NB4 (cell line): ENCODE results near the gene ANTKMT.
A peak's percentile ranks its signal among the peaks of the same experiment; 100 is the strongest.

ENCODE experiments used
- DNase-seq: peaks from one replicate; pipeline ENCODE4 v3.0.0; 2010; ENCODE audit warnings: low read depth
- H3K4me3 ChIP-seq: one replicate; pipeline ENCODE4 v1.5.1; 2011; ENCODE audit warnings: mild to moderate bottlenecking, low read depth, low read length, moderate library complexity
- MAX ChIP-seq: IDR thresholded peaks from 2 replicates; pipeline ENCODE4 v1.6.1; 2011; ENCODE audit warnings: low read depth, low read length
- MYC ChIP-seq: IDR thresholded peaks from 2 replicates; pipeline ENCODE4 v1.6.1; 2011; ENCODE audit warnings: low read depth, low read length
- POLR2A ChIP-seq: IDR thresholded peaks from 2 replicates; pipeline ENCODE4 v1.6.1; 2011; ENCODE audit warnings: mild to moderate bottlenecking; ENCODE audit not compliant: insufficient read length; ENCODE audit errors: extremely low read depth
- TF ChIP-seq, protein P1 (sequence below): IDR thresholded peaks from one replicate; pipeline ENCODE4 v1.5.1; 2012; ENCODE audit warnings: low read depth, low read length

ANTKMT gene

DNA sequence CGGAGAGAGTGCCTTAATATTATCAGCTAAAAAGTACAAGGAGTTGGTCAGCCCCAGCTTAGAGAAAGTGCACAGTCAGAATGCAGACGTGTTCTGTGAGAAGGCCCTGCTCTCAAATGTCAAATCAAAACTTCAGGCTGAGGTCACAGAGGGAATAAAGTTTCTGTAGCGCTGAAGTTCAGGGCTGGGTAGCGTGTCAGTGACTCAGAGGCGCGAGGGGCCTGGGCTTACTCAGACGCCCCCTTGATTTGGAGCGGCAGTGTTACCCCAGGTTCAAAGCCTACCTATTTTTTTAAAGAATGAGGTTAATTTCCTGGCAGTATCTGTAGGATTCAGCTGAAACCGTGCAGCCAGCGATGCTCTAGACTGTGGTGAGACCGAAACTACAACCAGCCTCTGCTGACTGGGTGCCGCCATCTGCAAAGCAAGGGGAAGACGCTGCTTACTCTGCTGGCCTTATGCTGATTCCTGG, 15.1 kb downstream of the ANTKMT start:
- no peak for TF ChIP-seq MYC
- no peak for TF ChIP-seq POLR2A
- TF ChIP-seq, protein P1, sequence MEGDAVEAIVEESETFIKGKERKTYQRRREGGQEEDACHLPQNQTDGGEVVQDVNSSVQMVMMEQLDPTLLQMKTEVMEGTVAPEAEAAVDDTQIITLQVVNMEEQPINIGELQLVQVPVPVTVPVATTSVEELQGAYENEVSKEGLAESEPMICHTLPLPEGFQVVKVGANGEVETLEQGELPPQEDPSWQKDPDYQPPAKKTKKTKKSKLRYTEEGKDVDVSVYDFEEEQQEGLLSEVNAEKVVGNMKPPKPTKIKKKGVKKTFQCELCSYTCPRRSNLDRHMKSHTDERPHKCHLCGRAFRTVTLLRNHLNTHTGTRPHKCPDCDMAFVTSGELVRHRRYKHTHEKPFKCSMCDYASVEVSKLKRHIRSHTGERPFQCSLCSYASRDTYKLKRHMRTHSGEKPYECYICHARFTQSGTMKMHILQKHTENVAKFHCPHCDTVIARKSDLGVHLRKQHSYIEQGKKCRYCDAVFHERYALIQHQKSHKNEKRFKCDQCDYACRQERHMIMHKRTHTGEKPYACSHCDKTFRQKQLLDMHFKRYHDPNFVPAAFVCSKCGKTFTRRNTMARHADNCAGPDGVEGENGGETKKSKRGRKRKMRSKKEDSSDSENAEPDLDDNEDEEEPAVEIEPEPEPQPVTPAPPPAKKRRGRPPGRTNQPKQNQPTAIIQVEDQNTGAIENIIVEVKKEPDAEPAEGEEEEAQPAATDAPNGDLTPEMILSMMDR: no peak
- no peak for TF ChIP-seq MAX
- DNase-seq: no peak

DNA sequence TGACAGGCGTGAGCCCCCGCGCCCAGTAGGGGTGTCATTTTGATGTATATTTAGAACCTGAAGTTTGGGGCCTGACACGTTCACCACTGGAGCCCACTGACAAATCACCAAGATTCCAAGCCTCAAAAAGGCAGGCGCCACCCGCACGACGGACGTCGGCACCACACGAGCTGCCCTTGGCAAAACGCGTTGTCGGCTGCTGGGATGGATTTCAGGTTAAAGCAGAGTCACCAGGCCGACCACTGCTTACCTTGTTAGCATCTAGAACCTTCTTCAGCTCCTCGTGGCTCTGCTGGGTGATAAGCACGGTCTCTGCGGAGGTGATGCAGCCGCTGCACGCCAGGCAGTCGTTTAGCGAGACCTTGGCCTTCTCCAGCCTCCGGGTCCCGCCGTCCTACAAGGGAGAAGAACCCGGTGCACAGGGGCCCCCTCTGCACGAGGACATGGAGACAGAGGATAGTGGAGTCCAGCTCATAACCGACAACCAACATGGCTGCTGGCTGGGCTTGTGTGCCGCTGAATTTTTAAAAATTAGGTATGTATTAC, 16.1 kb downstream of the ANTKMT start:
- no peak overlapping the region for H3K4me3 ChIP-seq
- DNase-seq: no peak

More for the DNA sequence above, 15.1 kb downstream of the ANTKMT start:
- H3K4me3 ChIP-seq: no peak overlapping the region

GRCh38 chr16:739560-740458, 18.9 kb downstream of the ANTKMT start:
- DNase-seq: no peak
- no peak for TF ChIP-seq POLR2A
- no peak for TF ChIP-seq MYC
- no peak for TF ChIP-seq MAX
- TF ChIP-seq, protein P1: no peak

More for the DNA sequence above, 16.1 kb downstream of the ANTKMT start:
- TF ChIP-seq MAX (no peak), MYC (no peak), POLR2A (no peak)
- TF ChIP-seq, protein P1: no peak

DNA sequence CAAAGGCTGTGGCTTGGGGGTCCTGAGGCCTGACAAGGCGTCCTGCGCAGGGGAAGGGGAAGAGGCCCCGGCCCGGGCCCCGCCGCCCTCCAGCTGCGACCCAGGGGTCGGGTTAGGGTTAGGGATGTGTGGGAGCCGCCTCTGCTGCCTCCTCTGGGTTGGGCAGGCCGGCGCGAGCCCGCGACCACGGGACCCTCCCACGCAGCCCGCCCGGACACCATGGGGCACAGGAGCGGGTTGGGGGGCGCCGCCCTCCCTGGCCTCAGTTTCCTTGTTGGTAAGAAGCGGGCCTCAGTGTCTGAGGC, 19.5 kb downstream of the ANTKMT start:
- TF ChIP-seq, protein P1: no peak
- TF ChIP-seq MAX: no peak
- no peak for TF ChIP-seq MYC
- no peak for TF ChIP-seq POLR2A
- DNase-seq: peak; percentile 47
- peak overlapping the region; percentile 62 for H3K4me3 ChIP-seq

More at GRCh38 chr16:739560-740458, 18.9 kb downstream of the ANTKMT start:
- H3K4me3 ChIP-seq: peak overlapping the region; percentile 62

DNA sequence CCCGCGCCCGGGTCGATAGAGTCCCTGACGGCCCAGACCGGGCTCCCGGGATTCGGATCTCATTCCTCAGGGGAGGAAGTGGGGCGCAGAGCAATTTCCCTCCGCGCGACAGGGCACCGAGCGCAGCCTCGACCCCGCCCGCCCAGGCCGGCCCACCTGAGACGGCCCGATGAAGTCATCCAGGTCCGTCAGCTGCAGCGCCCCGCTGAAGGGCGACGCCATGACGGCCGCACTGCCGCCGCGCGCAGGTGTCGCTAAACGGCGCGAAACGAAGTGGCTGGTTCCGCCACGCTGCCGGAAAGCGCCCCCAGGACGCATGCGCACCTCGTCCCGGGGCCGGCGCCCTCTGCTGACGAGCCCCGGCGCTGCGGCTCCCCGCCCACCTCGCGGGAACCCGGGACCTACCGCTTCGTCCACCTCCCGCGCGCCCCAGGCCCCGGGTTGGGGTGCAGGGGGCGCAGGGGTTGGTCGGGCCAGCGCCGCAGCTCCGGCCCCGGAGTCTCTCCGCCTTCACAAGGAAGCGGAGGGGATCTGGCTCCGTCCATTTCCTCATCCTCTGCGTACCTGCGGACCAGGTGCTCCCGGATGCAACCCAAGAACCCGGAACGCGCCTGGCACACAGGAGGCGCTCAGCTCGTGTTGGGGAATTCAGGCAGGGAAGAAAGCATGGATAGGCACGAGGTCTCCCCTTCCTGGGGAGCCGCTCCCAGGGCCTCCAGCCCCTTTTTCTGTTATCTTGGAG, 20.0 kb downstream of the ANTKMT start, which contains the start of gene CIAO3:
Gene CIAO3, minus strand, starts transcription at position 234 of the 742 bp plus-strand sequence. Its CDS starts 12 bp downstream, at position 222.
- TF ChIP-seq MAX (peak; percentile 66; the same call in 1 of the 2 replicates), MYC (peak; percentile 44), POLR2A (no peak)
- TF ChIP-seq, protein P1: peak; percentile 53
- DNase-seq: peak; percentile 85
- H3K4me3 ChIP-seq: peak within 1 kb of the TSS; percentile 62
